ENCODE data around the gene QARS1. TPM values are rescaled to one million over a fixed set of nuclear protein-coding genes. Genes with fewer than 3 reads are reported as not detected.
A peak's percentile ranks its signal among the peaks of the same experiment; 100 is the strongest.

Gene QARS1
- 100 to 1,000 TPM in 1 of 2 donors, 10 to 100 TPM in 1; 99.2 to 137 TPM for total RNA-seq
- long read RNA-seq, donor 1, transcript QARS-201 (24 exons, 2,827 nt): major isoform, 20 of 38 reads
- long read RNA-seq, donor 1, transcript QARS-209 (23 exons, 2,362 nt): minor isoform, 5 of 38 reads
- long read RNA-seq, donor 1, partial matches to known transcripts: 8 of 38 reads
- long read RNA-seq, donor 1, other reads (novel, unspliced or antisense): 5 of 38 reads
- long read RNA-seq, donor 2, transcript QARS-209 (23 exons, 2,362 nt): minor isoform, 10 of 188 reads
- long read RNA-seq, donor 2, transcript QARS-201 (24 exons, 2,827 nt): major isoform, 120 of 188 reads
- long read RNA-seq, donor 2, partial matches to known transcripts: 32 of 188 reads
- long read RNA-seq, donor 2, other reads (novel, unspliced or antisense): 24 of 188 reads

GRCh38 chr3:49104427-49105291 is at the start of gene QARS1:
Gene QARS1 (minus strand): TSS chr3:49104757. CDS start chr3:49104733, 24 bp downstream.
- DNase-seq (ENCODE audit: low spot score): peak; percentile 97
- intact Hi-C loops (cut with DNase I): loop anchor here in 1 of 2 donors (5.0 kb wide), 1 partner anchor 102 kb away; no protein-coding TSS in a partner anchor

GRCh38 chr3:49153349-49153912 is 48.9 kb upstream of the QARS1 start:
- intact Hi-C loops (cut with DNase I): no loop called here
- DNase-seq (ENCODE audit: low spot score): no peak

GRCh38 chr3:49151610-49152009 is 47.1 kb upstream of the QARS1 start:
- no peak for DNase-seq (ENCODE audit: low spot score)
- intact Hi-C loops (cut with DNase I): no loop called here

- DNase-seq (ENCODE audit: low spot score): no peak
- intact Hi-C loops (cut with DNase I): no loop called here
These were observed 43.6 kb upstream of the QARS1 start for GRCh38 chr3:49148159-49148558.

- no peak for DNase-seq (ENCODE audit: low spot score)
- intact Hi-C loops (cut with DNase I): no loop called here
These were observed 35.5 kb upstream of the QARS1 start for GRCh38 chr3:49140080-49140479.

DNA sequence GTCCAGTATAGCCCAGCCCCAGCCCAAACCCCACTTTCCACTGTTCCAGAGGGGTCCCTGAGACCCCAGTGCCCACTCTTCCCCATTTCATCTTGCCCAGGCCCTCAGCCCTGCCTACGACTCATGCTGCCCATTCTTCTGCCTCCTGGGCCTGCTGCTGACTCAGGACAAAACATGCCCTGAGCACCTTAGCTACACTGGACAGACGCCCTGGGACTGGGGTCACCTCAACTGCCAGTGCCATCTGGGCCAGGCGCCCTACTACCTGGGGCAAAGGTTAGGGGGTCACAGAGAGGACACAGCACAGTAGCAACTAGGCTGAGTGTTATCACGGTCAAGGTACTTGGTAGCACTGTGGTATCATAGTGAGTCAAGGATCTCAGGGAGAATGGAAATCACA is 30.9 kb upstream of the QARS1 start:
- intact Hi-C loops (cut with DNase I): no loop called here
- DNase-seq (ENCODE audit: low spot score): no peak

DNA sequence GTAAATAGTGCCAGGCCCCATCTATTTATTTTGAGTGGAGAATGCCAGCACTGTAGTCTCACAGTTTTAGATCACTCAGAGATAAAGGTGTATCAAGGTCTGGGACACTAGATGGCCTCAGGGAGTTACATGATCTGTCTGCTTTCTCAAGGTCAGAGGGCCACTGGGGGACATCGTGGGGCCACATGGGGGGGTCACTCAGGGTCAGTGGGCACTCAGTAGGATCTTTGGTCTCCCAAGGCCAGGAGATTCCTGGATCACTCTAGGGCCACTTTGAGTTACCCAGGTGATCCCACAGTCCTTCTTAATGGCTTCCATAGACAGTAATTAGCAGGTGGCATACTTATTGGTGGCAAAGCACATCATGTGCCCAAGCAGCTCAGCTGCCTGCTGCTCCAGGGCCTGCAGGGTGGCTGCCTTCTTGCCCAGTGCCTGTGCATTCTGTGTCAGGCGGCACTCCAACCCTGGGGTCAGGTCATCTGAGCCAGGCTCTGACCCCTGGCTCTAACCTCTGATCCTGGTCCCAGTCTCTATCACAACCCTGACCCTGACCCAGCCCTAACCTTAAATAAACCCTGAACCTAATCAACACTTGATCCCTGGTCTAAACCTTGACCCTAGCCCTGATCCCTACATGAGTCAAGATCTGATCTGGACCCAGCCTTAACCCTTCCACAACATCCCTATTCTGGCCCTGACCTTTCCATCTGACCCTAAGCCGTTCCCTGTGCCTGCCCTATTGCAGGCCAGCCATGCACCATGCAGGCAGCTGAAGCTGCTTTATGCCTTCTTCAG is 30.1 kb upstream of the QARS1 start:
- intact Hi-C loops (cut with DNase I): no loop called here

DNA sequence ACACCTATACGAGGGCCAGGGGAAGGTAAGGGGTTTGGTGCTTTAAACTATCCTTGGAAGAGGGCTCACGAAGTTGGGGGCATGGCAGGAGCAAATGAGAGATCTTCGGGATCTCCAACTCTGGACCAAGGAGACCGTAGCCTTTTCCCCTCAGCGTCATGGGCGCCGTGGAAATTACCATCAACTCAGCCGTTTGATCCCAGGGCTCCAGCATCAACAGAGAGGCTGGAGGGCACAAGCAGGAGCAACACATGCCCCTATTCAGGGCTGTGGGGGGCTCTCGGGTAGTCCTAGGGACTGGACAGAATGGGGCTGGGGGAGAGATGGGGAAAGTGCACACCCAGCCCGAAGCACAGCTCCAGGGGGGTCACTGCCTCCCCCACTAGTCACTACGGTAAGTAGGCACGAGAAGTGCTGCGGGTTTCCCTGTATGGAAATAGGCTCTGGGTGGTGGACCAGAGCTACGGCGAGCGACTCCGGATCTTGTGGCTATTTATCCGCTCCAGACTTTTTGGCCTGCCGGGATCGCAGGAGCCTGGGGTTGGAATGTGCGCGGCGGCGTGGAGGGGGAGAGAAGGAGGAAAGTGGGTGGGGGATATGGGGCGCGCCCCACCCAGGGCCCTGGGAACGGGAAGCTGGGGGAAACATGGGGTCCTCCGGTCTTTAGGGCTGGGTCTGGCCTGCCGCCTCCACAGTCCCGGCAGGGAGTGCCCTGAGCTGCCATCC is 28.8 kb upstream of the QARS1 start:
- intact Hi-C loops (cut with DNase I): no loop called here
- peak; percentile 93 for DNase-seq (ENCODE audit: low spot score)

More for the DNA sequence above, 30.1 kb upstream of the QARS1 start:
- DNase-seq (ENCODE audit: low spot score): no peak

DNA sequence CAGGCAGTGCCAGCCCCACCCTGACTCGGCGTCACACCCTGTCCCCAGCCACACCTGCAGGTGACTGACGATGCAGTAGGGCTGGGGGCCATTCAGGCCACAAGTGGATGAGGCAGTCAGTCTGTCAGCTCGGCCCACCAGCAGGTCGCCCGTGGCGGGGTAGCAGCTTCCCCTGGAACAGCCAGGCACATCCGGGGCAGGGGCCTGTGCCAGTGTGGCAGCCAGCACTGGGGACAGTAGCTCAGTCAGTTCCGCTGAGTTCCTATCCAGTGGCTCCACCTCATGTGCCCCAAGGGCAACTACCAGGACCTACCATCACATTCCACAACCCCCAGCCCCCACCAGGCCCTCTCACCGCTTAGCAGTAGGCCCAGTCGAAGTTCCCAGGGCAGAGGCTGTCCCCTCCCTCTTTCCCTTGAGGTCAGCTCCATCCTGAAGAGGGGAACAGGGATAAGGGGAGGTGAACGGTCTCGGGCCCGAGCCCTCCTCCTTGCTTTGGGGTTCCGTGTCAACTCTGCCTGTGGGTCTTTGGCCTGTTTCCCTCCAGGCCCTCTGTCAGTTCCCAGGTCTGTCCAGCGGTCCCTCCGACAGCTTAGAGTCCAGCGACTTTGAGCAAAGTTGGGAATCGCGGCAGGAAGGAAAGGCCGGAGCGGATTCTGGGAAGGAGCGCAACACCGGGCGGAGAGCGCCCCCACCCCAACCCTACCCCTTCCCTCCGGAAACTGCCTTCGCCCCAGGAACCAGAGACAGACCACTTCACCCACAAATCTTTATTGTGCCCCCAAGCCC is 28.1 kb upstream of the QARS1 start, which contains the start of gene LAMB2:
TSS of gene LAMB2 (minus strand) at position 614 of the 789 bp plus-strand sequence. CDS start at position 431, 183 bp downstream.
- DNase-seq (ENCODE audit: low spot score): peak; percentile 88
- intact Hi-C loops (cut with DNase I): no loop called here

DNA sequence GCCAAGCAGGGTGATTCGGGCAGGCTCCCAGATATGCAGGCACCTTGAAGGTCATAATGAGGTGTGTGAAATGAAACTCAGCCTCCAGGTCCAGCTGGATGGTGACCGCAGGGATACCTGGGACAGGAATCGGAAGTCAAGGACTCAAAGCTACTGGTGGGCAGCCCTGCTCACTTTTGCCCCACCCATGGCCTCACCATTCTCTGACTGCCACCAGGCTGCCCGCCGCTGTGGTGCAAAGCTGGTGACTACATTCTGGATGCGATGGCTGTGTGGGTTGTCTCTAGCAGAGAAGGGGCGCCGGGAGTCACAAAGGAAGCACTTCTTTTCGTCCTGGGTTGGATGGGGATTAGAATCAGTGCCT is 27.5 kb upstream of the QARS1 start:
- DNase-seq (ENCODE audit: low spot score): no peak
- intact Hi-C loops (cut with DNase I): no loop called here

GRCh38 chr3:49131576-49131975 is 27.0 kb upstream of the QARS1 start:
- intact Hi-C loops (cut with DNase I): no loop called here
- DNase-seq (ENCODE audit: low spot score): no peak

- no peak for DNase-seq (ENCODE audit: low spot score)
- intact Hi-C loops (cut with DNase I): no loop called here
These were observed 26.5 kb upstream of the QARS1 start for GRCh38 chr3:49131040-49131439.

- DNase-seq (ENCODE audit: low spot score): no peak
- intact Hi-C loops (cut with DNase I): no loop called here
These were observed 20.6 kb upstream of the QARS1 start for GRCh38 chr3:49124991-49125670.

GRCh38 chr3:49124203-49124602 is 19.6 kb upstream of the QARS1 start:
- intact Hi-C loops (cut with DNase I): no loop called here
- no peak for DNase-seq (ENCODE audit: low spot score)

DNA sequence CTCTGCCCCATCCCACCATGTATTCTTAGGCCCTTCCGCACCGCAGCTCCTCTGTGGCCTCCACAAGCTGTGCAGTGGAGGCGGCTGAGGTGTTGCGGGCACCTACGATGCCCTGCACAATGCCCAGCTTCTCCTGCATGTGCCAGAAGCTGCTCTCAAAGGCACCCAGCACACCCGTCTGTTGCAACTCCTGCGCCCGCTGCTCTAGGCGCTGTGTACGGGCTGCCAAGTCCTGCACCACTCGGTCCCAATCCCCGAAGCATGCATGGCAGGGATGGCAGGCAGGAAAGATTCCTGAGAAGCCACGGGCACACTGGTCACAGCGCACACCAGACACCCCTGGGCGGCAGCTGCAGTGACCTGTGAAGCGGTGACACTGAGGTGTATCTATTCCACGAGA is 19.1 kb upstream of the QARS1 start:
- intact Hi-C loops (cut with DNase I): no loop called here
- no peak for DNase-seq (ENCODE audit: low spot score)

DNA sequence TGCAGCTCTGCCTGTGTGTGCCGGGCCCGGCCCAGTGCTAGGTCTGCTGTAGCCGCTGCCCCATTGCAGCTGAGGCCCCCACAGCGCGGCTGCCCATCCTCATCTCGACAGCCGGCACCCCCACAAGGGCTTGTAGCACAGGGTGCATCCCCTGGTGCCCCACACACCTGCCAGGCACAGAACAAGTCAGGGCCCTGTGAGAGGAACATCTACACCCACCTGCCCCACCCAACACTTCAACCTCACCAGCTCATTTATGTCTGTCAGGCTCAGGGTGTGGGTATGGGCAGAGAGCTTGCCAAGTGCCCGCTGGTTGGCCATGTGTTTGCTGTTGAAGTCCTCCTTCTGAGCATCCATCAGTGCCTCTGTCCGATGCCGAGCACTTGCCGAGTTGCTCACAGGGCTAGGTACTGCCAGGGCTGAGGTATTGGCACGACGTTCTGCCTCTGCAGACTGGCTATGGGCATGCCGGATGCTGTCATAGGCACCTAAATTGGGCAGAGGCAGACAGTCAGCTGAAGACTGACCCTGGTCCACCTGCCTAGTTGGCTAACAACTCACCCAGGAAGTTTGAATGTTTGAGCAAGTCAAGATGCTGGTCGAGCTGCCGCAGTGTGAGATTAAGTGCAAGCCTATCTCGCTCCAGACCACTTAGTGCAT is 18.5 kb upstream of the QARS1 start:
- intact Hi-C loops (cut with DNase I): no loop called here
- DNase-seq (ENCODE audit: low spot score): no peak

DNA sequence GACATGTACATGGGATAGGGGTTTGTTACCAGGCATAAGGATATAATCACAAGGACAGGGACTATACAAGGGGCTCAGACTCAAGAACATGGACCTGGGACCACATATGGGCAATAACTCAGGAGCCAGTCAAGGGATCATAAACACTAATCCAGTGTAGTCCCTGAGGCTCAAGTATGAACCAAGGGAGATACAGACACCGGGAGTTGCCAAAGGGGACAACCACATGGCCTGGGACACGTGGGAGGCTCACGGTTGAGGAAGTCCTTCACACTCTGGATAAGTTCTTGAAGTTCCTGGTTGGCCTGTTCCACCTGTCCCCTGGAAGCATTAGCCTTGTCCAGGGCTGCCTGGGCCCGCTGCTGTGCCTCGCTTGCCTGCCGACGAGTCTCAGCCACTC is 17.9 kb upstream of the QARS1 start:
- intact Hi-C loops (cut with DNase I): no loop called here
- DNase-seq (ENCODE audit: low spot score): no peak
